Stomach (tissue), 4 donors: ENCODE data around the gene CDH23.

Experiments
- CTCF ChIP-seq, 7 experiments: fragments of 450-650 bp in 4 of 7; fragments of 200-600 bp in 3 of 7; sonication (generic) in 3 of 7; IDR thresholded peaks; one replicate each; pipeline ENCODE4 v1.5.1; 2016 to 2019; ENCODE audit warnings: antibody characterized with exemption in 7 of 7, control low read depth in 2 of 7, mild to moderate bottlenecking in 1 of 7
- EP300 ChIP-seq: sonication (generic); formaldehyde crosslinking; IDR thresholded peaks from one replicate; pipeline ENCODE4 v1.6.1; 2017; ENCODE audit warnings: antibody characterized with exemption
- POLR2A ChIP-seq, 4 donors: fragments of 450-650 bp; IDR thresholded peaks; one replicate each; pipeline ENCODE4 v1.6.1; 2016; ENCODE audit warnings: antibody characterized with exemption in 4 of 4, control low read depth in 2 of 4, mild to moderate bottlenecking in 1 of 4, moderate library complexity in 1 of 4
- POLR2AphosphoS5 ChIP-seq, 3 donors: sonication (generic); formaldehyde crosslinking; IDR thresholded peaks; one replicate each; pipeline ENCODE4 v1.6.1; 2016; ENCODE audit warnings: antibody characterized with exemption in 3 of 3

- TF ChIP-seq CTCF (IDR thresholded peaks at IDR 0.05) (no peak), EP300 (no peak), POLR2AphosphoS5 (IDR thresholded peaks at IDR 0.05) (no peak), POLR2A (IDR thresholded peaks at IDR 0.05) (no peak)
These were observed 164.4 kb downstream of the CDH23 start for GRCh38 chr10:71561003-71561574.
